ENCODE data around the gene CD34. TPM values are rescaled to one million over a fixed set of nuclear protein-coding genes. Genes with fewer than 3 reads are reported as not detected.
A peak's percentile ranks its signal among the peaks of the same experiment; 100 is the strongest.

Gene CD34
- polyA plus RNA-seq, 1 donor from 2014 or later, result not detected

GRCh38 chr1:207898260-207898659 lies 12.7 kb downstream of the CD34 start:
- no peak for TF ChIP-seq TAF1 (IDR thresholded peaks at IDR 0.05; ENCODE audit: low read depth)
- no peak for TF ChIP-seq RAD21 (conservative IDR thresholded peaks at IDR 0.05)
- TF ChIP-seq SMC3 (conservative IDR thresholded peaks at IDR 0.05; ENCODE audit: poor library complexity), result no peak
- TF ChIP-seq MXI1 (conservative IDR thresholded peaks at IDR 0.05; ENCODE audit: poor library complexity, severe bottlenecking), result no peak
- TF ChIP-seq REST (IDR thresholded peaks at IDR 0.05; ENCODE audit: borderline replicate concordance), result no peak
- TF ChIP-seq POLR2AphosphoS5 (IDR thresholded peaks at IDR 0.05), result no peak
- no peak for TF ChIP-seq EZH2 (IDR thresholded peaks at IDR 0.05; ENCODE audit: borderline replicate concordance, insufficient read depth, low read length, poor library complexity, severe bottlenecking)
- no peak for TF ChIP-seq CTCF (IDR thresholded peaks at IDR 0.05; ENCODE audit: poor library complexity, severe bottlenecking)
- TF ChIP-seq EP300 (conservative IDR thresholded peaks at IDR 0.05; ENCODE audit: poor library complexity, severe bottlenecking), result no peak
- H3K9me3 ChIP-seq (ENCODE audit: low read length), result no peaks in the 10 kb centered on the region
- H4K20me1 ChIP-seq (ENCODE audit: insufficient read depth), result no peaks in the 10 kb centered on the region
- no peak overlapping the region for H3K27ac ChIP-seq (ENCODE audit: low read length)
- H3K4me2 ChIP-seq (ENCODE audit: low read length), result no peak overlapping the region
- no peak overlapping the region for H3K9ac ChIP-seq (ENCODE audit: low read length)
- no peak overlapping the region for H3K4me3 ChIP-seq (ENCODE audit: low read length)
- H3K27me3 ChIP-seq (ENCODE audit: insufficient read depth, low read depth, low read length), result no peaks in the 10 kb centered on the region
- H2AFZ ChIP-seq (ENCODE audit: low read depth, low read length), result no peak overlapping the region
- no peaks in the 10 kb centered on the region for H3K36me3 ChIP-seq (ENCODE audit: insufficient read depth, low read length)
- H3K9me2 ChIP-seq (ENCODE audit: insufficient read depth, low read length), result no peaks in the 10 kb centered on the region
- H3K79me2 ChIP-seq (replicated peaks; ENCODE audit: insufficient read depth, low read length), result no peaks in the 10 kb centered on the region
- no peaks in the 10 kb centered on the region for H3F3A ChIP-seq (ENCODE audit: insufficient read depth, low read length, poor library complexity, severe bottlenecking)

- Histone ChIP-seq H3K27ac (ENCODE audit: low read length) (no peak overlapping the region), H3K4me2 (ENCODE audit: low read length) (no peak overlapping the region), H3K36me3 (ENCODE audit: insufficient read depth, low read length) (no peaks in the 10 kb centered on the region), H4K20me1 (ENCODE audit: insufficient read depth) (no peaks in the 10 kb centered on the region), H3K4me3 (ENCODE audit: low read length) (no peak overlapping the region), H3K9me3 (ENCODE audit: low read length) (no peaks in the 10 kb centered on the region), H3K79me2 (replicated peaks; ENCODE audit: insufficient read depth, low read length) (no peaks in the 10 kb centered on the region), H2AFZ (ENCODE audit: low read depth, low read length) (no peak overlapping the region), H3K27me3 (ENCODE audit: insufficient read depth, low read depth, low read length) (no peaks in the 10 kb centered on the region), H3K9ac (ENCODE audit: low read length) (no peak overlapping the region), H3K9me2 (ENCODE audit: insufficient read depth, low read length) (no peaks in the 10 kb centered on the region), H3F3A (ENCODE audit: insufficient read depth, low read length, poor library complexity, severe bottlenecking) (no peaks in the 10 kb centered on the region)
- peak; percentile 37 for TF ChIP-seq CTCF (IDR thresholded peaks at IDR 0.05; ENCODE audit: poor library complexity, severe bottlenecking)
- TF ChIP-seq RAD21 (conservative IDR thresholded peaks at IDR 0.05), result peak; percentile 53
- TF ChIP-seq SMC3 (conservative IDR thresholded peaks at IDR 0.05; ENCODE audit: poor library complexity), result peak; percentile 65
- TF ChIP-seq EZH2 (IDR thresholded peaks at IDR 0.05; ENCODE audit: borderline replicate concordance, insufficient read depth, low read length, poor library complexity, severe bottlenecking), result no peak
- no peak for TF ChIP-seq REST (IDR thresholded peaks at IDR 0.05; ENCODE audit: borderline replicate concordance)
These were observed 13.7 kb downstream of the CD34 start for GRCh38 chr1:207897188-207897587.

Measured in neural cell (in vitro differentiated cells).